WTC11 (cell line): Measurements from ENCODE around the gene TNFRSF19. TPM values are rescaled to one million over a fixed set of nuclear protein-coding genes. Genes with fewer than 3 reads are reported as not detected.
"Not testable (repeated sequence)": the region's sequence is repeated elsewhere in the genome, so short reads cannot be mapped to it uniquely, and the experiment has no call there.

ENCODE experiments used
- ATAC-seq: fragments of 200-7000 bp; cut with Tn5 transposase; 2 replicates; pipeline ENCODE4 v1.10.0; 2021; ENCODE audit warnings: mild to moderate bottlenecking, moderate library complexity
- CTCF ChIA-PET: fragments of 300-600 bp; sonication (Branson Sonifier 250); formaldehyde crosslinking; loops from one replicate; lab custom pipeline; 2021; ENCODE audit warnings: antibody characterized with exemption; lab: Charles Lee
- POLR2A ChIA-PET: fragments of 350-600 bp; sonication (Branson Sonifier 250); formaldehyde crosslinking; loops from one replicate; lab custom pipeline; 2021; ENCODE audit warnings: antibody characterized with exemption; lab: Charles Lee
- DNase-seq: peaks from one replicate; pipeline ENCODE4 v3.0.0; 2021; ENCODE audit warnings: low spot score
- H3K27ac Mint-ChIP-seq: 2 replicates; pipeline ENCODE4 v1.8.0; 2021; ENCODE audit warnings: mixed read lengths
- H3K27me3 Mint-ChIP-seq: 2 replicates; pipeline ENCODE4 v1.8.0; 2021; ENCODE audit warnings: low read depth, mild to moderate bottlenecking, moderate library complexity, mixed read lengths
- H3K36me3 Mint-ChIP-seq: 2 replicates; pipeline ENCODE4 v1.8.0; 2021; ENCODE audit warnings: mixed read lengths
- H3K4me1 Mint-ChIP-seq: 2 replicates; pipeline ENCODE4 v1.8.0; 2022; ENCODE audit warnings: mixed read lengths
- H3K4me3 Mint-ChIP-seq: 2 replicates; pipeline ENCODE4 v1.8.0; 2021; ENCODE audit warnings: mild to moderate bottlenecking, moderate library complexity, mixed read lengths
- H3K9me3 Mint-ChIP-seq: 2 replicates; pipeline ENCODE4 v1.8.0; 2021; ENCODE audit warnings: mixed read lengths
- ATF1 ChIP-seq: sonication (generic); formaldehyde crosslinking; IDR thresholded peaks from 2 replicates; pipeline ENCODE4 v1.8.1; 2023; ENCODE audit warnings: mild to moderate bottlenecking, moderate library complexity, missing genetic modification reagents
- CREM ChIP-seq: sonication (generic); formaldehyde crosslinking; IDR thresholded peaks from 2 replicates; pipeline ENCODE4 v1.8.1; 2022; ENCODE audit warnings: mild to moderate bottlenecking, missing genetic modification reagents, moderate library complexity
- ELF4 ChIP-seq: sonication (generic); formaldehyde crosslinking; IDR thresholded peaks from 2 replicates; pipeline ENCODE4 v1.8.1; 2022; ENCODE audit warnings: low read depth, mild to moderate bottlenecking, moderate library complexity, missing genetic modification reagents
- ESRRA ChIP-seq: sonication (generic); formaldehyde crosslinking; IDR thresholded peaks from 2 replicates; pipeline ENCODE4 v1.8.1; 2022; ENCODE audit warnings: mild to moderate bottlenecking, missing genetic modification reagents, borderline replicate concordance
- FOXJ3 ChIP-seq: sonication (generic); formaldehyde crosslinking; IDR thresholded peaks from 2 replicates; pipeline ENCODE4 v1.9.0; 2021; ENCODE audit warnings: missing genetic modification reagents, mild to moderate bottlenecking, borderline replicate concordance
- FOXK1 ChIP-seq: sonication (generic); formaldehyde crosslinking; IDR thresholded peaks from 2 replicates; pipeline ENCODE4 v1.8.0; 2022; ENCODE audit warnings: mild to moderate bottlenecking, moderate library complexity, missing genetic modification reagents
- GABPB1 ChIP-seq: sonication (generic); formaldehyde crosslinking; IDR thresholded peaks from 2 replicates; pipeline ENCODE4 v1.8.1; 2023; ENCODE audit warnings: mild to moderate bottlenecking, missing genetic modification reagents
- JUN ChIP-seq: sonication (generic); formaldehyde crosslinking; IDR thresholded peaks from 2 replicates; pipeline ENCODE4 v1.8.0; 2023; ENCODE audit warnings: mild to moderate bottlenecking, missing genetic modification reagents
- NR3C1 ChIP-seq: sonication (generic); formaldehyde crosslinking; conservative IDR thresholded peaks from 2 replicates; pipeline ENCODE4 v1.8.1; 2023; ENCODE audit warnings: low read depth, mild to moderate bottlenecking, missing genetic modification reagents
- OVOL2 ChIP-seq: fragments of 250-450 bp; sonication (Bioruptor Pico); IDR thresholded peaks from 2 replicates; pipeline ENCODE4 v1.9.0; 2021; ENCODE audit warnings: mild to moderate bottlenecking, borderline replicate concordance
- SMAD3 ChIP-seq: sonication (generic); formaldehyde crosslinking; IDR thresholded peaks from 2 replicates; pipeline ENCODE4 v1.8.0; 2022; ENCODE audit warnings: missing genetic modification reagents, mild to moderate bottlenecking, borderline replicate concordance
- SP1 ChIP-seq: sonication (generic); formaldehyde crosslinking; conservative IDR thresholded peaks from 2 replicates; pipeline ENCODE4 v1.8.1; 2022; ENCODE audit warnings: missing genetic modification reagents
- TEAD1 ChIP-seq: sonication (generic); formaldehyde crosslinking; IDR thresholded peaks from 2 replicates; pipeline ENCODE4 v1.8.0; 2022; ENCODE audit warnings: mild to moderate bottlenecking, missing genetic modification reagents
- ZNF232 ChIP-seq: sonication (generic); formaldehyde crosslinking; IDR thresholded peaks from 2 replicates; pipeline ENCODE4 v1.8.0; 2022; ENCODE audit warnings: mild to moderate bottlenecking, missing genetic modification reagents
- ZNF671 ChIP-seq: fragments of 250-450 bp; sonication (Bioruptor Pico); IDR thresholded peaks from 2 replicates; pipeline ENCODE4 v1.8.0; 2021; ENCODE audit warnings: mild to moderate bottlenecking
- total RNA-seq: library from RNA; stranded (reverse); gene quantifications from 3 replicates; pipeline ENCODE4 v1.2.3, GENCODE V29; 2021
- TF ChIP-seq, protein P1 (sequence below): sonication (generic); formaldehyde crosslinking; IDR thresholded peaks from 2 replicates; pipeline ENCODE4 v1.8.1; 2023; ENCODE audit warnings: mild to moderate bottlenecking, missing genetic modification reagents
- TF ChIP-seq, protein P2 (sequence below): sonication (generic); formaldehyde crosslinking; IDR thresholded peaks from 2 replicates; pipeline ENCODE4 v1.8.1; 2022; ENCODE audit warnings: low read depth, mild to moderate bottlenecking, moderate library complexity, missing genetic modification reagents, borderline replicate concordance
- TF ChIP-seq, protein P3 (sequence below): fragments of 250-450 bp; sonication (Bioruptor Pico); IDR thresholded peaks from 2 replicates; pipeline ENCODE4 v2.1.2; 2022; ENCODE audit warnings: mild to moderate bottlenecking, moderate library complexity
- TF ChIP-seq, protein P4 (sequence below): sonication (generic); formaldehyde crosslinking; IDR thresholded peaks from 2 replicates; pipeline ENCODE4 v1.8.1; 2022; ENCODE audit warnings: mild to moderate bottlenecking, missing genetic modification reagents, moderate library complexity, borderline replicate concordance
- TF ChIP-seq, protein P5 (sequence below): sonication (generic); formaldehyde crosslinking; IDR thresholded peaks from 2 replicates; pipeline ENCODE4 v1.8.1; 2023; ENCODE audit warnings: mild to moderate bottlenecking, missing genetic modification reagents, moderate library complexity

TNFRSF19 gene
- total RNA-seq, 1 experiment from 2014 or later, result 0.20 TPM

DNA sequence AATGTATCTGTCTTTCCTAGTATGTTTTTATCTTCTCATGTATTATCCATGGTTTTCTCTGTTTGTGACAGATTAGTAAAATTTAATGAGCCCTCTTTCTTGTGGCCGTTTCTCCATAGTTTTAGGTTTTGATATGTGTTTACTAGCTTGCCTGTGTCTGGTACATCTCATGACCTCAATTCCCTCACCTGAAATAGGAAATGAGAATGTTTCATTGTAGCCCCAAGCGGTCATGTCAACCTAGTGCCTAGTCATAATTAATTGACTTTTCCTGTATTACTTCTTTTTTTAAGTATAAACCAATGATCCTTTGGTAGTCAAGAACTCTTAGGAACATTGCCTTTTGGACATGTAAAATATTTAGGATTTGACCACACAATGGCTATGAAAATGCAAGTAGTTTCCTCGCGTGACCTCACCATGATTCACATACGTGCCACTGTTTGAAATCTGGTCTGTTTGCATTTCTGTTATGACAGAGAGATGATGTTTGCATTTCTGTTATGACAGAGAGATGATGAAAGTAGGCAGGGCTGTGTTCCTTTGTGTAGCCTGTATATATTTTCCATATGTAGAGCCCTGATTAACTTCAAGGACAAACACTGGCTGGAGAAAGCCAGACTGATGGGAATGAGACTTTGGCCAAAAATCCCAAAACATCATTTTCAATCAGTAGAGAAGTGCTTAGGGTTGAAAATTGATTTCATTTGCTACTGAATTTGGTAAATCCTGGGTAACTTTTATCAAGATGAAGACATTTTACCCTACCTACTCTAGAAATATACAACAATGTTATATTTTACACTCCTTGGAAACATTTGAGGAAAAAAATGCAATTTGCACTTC is 104.8 kb downstream of the TNFRSF19 start:
- ChIA-PET POLR2A (no interaction called here), CTCF (interaction anchor here (1.9 kb wide), 1 partner anchor 208 kb away, joined by 5 read pairs; no protein-coding TSS in a partner anchor)
- Mint-ChIP-seq H3K9me3 (peaks cover 32% of the 10 kb centered on the region), H3K27me3 (no peaks in the 10 kb centered on the region), H3K4me1 (peaks cover 18% of the 10 kb centered on the region), H3K4me3 (no peak overlapping the region), H3K27ac (no peak overlapping the region), H3K36me3 (peaks cover 21% of the 10 kb centered on the region)
- ATAC-seq (no peak), DNase-seq (no peak)
- TF ChIP-seq SMAD3 (CRISPR knock-in tag) (no peak), ATF1 (CRISPR knock-in tag) (no peak), GABPB1 (CRISPR knock-in tag) (peak; percentile 64; the same call in 1 of the 2 replicates), JUN (CRISPR knock-in tag) (no peak)
- TF ChIP-seq, protein P1, sequence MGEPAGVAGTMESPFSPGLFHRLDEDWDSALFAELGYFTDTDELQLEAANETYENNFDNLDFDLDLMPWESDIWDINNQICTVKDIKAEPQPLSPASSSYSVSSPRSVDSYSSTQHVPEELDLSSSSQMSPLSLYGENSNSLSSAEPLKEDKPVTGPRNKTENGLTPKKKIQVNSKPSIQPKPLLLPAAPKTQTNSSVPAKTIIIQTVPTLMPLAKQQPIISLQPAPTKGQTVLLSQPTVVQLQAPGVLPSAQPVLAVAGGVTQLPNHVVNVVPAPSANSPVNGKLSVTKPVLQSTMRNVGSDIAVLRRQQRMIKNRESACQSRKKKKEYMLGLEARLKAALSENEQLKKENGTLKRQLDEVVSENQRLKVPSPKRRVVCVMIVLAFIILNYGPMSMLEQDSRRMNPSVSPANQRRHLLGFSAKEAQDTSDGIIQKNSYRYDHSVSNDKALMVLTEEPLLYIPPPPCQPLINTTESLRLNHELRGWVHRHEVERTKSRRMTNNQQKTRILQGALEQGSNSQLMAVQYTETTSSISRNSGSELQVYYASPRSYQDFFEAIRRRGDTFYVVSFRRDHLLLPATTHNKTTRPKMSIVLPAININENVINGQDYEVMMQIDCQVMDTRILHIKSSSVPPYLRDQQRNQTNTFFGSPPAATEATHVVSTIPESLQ (CRISPR knock-in tag), result no peak
- TF ChIP-seq, protein P2, sequence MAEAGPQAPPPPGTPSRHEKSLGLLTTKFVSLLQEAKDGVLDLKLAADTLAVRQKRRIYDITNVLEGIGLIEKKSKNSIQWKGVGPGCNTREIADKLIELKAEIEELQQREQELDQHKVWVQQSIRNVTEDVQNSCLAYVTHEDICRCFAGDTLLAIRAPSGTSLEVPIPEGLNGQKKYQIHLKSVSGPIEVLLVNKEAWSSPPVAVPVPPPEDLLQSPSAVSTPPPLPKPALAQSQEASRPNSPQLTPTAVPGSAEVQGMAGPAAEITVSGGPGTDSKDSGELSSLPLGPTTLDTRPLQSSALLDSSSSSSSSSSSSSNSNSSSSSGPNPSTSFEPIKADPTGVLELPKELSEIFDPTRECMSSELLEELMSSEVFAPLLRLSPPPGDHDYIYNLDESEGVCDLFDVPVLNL, result no peak

DNA sequence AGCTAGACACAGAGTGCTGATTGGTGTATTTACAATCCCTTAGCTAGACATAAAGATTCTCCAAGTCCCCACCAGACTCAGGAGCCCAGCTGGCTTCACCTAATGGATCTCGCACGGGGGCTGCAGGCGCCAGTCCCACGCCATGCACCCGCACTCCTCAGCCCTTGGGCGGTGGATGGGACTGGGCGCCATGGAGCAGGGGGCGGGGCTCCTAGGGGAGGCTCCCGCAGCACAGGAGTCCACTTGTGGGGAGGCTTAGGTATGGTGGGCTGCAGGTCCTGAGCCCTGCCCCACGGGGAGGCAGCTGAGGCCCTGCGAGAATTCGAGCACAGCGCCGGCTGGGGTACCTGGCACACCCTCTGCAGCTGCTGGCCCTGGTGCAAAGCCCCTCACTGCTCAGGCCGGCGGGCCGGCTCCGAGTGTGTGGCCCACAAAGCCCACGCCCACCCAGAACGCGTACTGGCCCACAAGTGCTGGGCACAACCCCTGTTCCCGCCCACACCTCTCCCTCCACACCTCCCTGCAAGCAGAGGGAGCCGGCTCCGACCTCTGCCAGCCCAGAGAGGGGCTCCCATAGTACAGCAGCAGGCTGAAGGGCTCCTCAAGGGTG is 107.6 kb downstream of the TNFRSF19 start:
- H3K4me3 Mint-ChIP-seq, H3K27me3 Mint-ChIP-seq, ATAC-seq, POLR2A ChIA-PET, H3K27ac Mint-ChIP-seq, DNase-seq: not testable (repeated sequence)
- Mint-ChIP-seq H3K4me1 (peaks cover 22% of the 10 kb centered on the region), H3K36me3 (peaks cover 21% of the 10 kb centered on the region), H3K9me3 (peaks cover 50% of the 10 kb centered on the region)
- CTCF ChIA-PET, result interaction anchor here (0.9 kb wide), 1 partner anchor 99 kb away, joined by 3 read pairs; no protein-coding TSS in a partner anchor

DNA sequence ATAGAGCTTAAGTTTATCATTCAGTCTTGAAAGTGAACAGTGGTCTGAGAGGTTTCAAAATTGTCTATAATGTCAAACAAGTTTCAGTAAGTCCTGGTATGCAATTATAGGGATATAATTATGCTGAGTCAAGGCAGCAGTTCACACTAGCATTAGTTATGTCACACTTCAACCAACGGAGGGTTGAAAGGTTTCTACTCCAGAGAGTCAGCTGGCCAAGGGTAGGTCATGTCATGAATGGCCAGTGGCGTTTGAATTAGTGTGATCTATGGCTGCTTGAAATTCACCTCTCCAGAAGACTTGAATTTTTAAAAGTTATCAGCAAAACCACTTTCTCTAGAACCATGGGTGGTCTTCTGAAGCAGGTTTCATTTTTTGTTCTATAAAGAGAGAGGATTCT is 108.6 kb downstream of the TNFRSF19 start:
- ATAC-seq (no peak), DNase-seq (no peak)
- peaks cover 15% of the 10 kb centered on the region for H3K4me1 Mint-ChIP-seq
- POLR2A ChIA-PET, result no interaction called here
- no peak overlapping the region for H3K27ac Mint-ChIP-seq
- CTCF ChIA-PET, result no interaction called here
- no peak overlapping the region for H3K4me3 Mint-ChIP-seq
- no peaks in the 10 kb centered on the region; the same call in 1 of the 2 replicates for H3K27me3 Mint-ChIP-seq
- TF ChIP-seq OVOL2 (CRISPR knock-in tag) (no peak), FOXK1 (no peak), ESRRA (no peak)
- H3K36me3 Mint-ChIP-seq, result peaks cover 30% of the 10 kb centered on the region
- peaks cover 59% of the 10 kb centered on the region for H3K9me3 Mint-ChIP-seq

DNA sequence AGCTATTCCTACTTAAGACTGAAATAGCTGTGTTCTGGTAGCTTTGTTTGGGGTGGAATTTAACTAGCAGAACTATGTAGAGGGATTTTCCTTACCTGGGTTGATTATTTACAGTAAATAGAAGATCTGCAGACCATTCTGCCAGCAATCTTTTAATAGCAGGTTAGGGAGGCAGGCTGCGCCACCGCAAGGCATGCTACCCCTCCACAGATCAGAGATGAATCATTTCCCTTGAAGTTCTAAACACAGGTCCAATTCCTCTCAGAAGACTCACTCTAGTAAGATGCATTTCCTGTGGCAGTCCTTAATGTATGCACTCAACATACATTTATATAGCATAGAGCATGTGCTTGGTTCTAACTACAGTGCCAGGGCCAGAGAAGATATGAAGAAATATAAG is 109.0 kb downstream of the TNFRSF19 start:
- TF ChIP-seq ELF4 (CRISPR knock-in tag), result no peak
- no peak for TF ChIP-seq ZNF671
- TF ChIP-seq CREM, result no peak
- TF ChIP-seq, protein P3, sequence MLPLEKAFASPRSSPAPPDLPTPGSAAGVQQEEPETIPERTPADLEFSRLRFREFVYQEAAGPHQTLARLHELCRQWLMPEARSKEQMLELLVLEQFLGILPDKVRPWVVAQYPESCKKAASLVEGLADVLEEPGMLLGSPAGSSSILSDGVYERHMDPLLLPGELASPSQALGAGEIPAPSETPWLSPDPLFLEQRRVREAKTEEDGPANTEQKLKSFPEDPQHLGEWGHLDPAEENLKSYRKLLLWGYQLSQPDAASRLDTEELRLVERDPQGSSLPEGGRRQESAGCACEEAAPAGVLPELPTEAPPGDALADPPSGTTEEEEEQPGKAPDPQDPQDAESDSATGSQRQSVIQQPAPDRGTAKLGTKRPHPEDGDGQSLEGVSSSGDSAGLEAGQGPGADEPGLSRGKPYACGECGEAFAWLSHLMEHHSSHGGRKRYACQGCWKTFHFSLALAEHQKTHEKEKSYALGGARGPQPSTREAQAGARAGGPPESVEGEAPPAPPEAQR (CRISPR knock-in tag), result no peak
- TF ChIP-seq SP1 (CRISPR knock-in tag), result no peak
- TF ChIP-seq TEAD1 (CRISPR knock-in tag), result no peak
- no peak for TF ChIP-seq FOXJ3 (CRISPR knock-in tag)
- TF ChIP-seq, protein P4, sequence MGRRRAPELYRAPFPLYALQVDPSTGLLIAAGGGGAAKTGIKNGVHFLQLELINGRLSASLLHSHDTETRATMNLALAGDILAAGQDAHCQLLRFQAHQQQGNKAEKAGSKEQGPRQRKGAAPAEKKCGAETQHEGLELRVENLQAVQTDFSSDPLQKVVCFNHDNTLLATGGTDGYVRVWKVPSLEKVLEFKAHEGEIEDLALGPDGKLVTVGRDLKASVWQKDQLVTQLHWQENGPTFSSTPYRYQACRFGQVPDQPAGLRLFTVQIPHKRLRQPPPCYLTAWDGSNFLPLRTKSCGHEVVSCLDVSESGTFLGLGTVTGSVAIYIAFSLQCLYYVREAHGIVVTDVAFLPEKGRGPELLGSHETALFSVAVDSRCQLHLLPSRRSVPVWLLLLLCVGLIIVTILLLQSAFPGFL (CRISPR knock-in tag), result no peak
- TF ChIP-seq, protein P2, result no peak
- no peak for TF ChIP-seq NR3C1
- TF ChIP-seq ZNF232 (CRISPR knock-in tag), result no peak
- TF ChIP-seq, protein P5, sequence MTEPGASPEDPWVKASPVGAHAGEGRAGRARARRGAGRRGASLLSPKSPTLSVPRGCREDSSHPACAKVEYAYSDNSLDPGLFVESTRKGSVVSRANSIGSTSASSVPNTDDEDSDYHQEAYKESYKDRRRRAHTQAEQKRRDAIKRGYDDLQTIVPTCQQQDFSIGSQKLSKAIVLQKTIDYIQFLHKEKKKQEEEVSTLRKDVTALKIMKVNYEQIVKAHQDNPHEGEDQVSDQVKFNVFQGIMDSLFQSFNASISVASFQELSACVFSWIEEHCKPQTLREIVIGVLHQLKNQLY, result no peak
- CTCF ChIA-PET, result no interaction called here
- Mint-ChIP-seq H3K4me3 (no peak overlapping the region), H3K9me3 (peaks cover 63% of the 10 kb centered on the region), H3K27ac (no peak overlapping the region), H3K27me3 (no peaks in the 10 kb centered on the region; the same call in 1 of the 2 replicates), H3K36me3 (peaks cover 34% of the 10 kb centered on the region), H3K4me1 (peaks cover 11% of the 10 kb centered on the region)
- ATAC-seq (no peak), DNase-seq (no peak)
- POLR2A ChIA-PET, result no interaction called here
